HG03175 (cell line): ENCODE results near the gene DEDD2.
"Not testable (repeated sequence)": the region's sequence is repeated elsewhere in the genome, so short reads cannot be mapped to it uniquely, and the experiment has no call there.

Experiments used
- ATAC-seq: cut with Tn5 transposase; IDR thresholded peaks from one replicate; pipeline ENCODE4 v1.9.1; 2021; ENCODE audit warnings: mild to moderate bottlenecking, moderate library complexity; ENCODE audit not compliant: unreplicated experiment

DEDD2 gene

GRCh38 chr19:42217520-42218437 is at the start of gene DEDD2:
Gene DEDD2 (minus strand): TSS chr19:42217677. CDS start chr19:42217007, 670 bp downstream.
- peak; percentile 71 for ATAC-seq

GRCh38 chr19:42266928-42267603 is 49.6 kb upstream of the DEDD2 start:
- ATAC-seq: not testable (repeated sequence)

GRCh38 chr19:42266105-42266504 is 48.6 kb upstream of the DEDD2 start:
- ATAC-seq: not testable (repeated sequence)

GRCh38 chr19:42261763-42262162 is 44.3 kb upstream of the DEDD2 start:
- no peak for ATAC-seq

- ATAC-seq: not testable (repeated sequence)
Measured at GRCh38 chr19:42257842-42258241, 40.4 kb upstream of the DEDD2 start.

- no peak for ATAC-seq
Measured at GRCh38 chr19:42255766-42256745, 38.6 kb upstream of the DEDD2 start.

GRCh38 chr19:42254850-42255765 is 37.6 kb upstream of the DEDD2 start, which contains the start of gene ERF:
Gene ERF (minus strand): TSS chr19:42255128. CDS start chr19:42254999, 129 bp downstream.
- peak; percentile 54 for ATAC-seq

- peak; percentile 27 for ATAC-seq
Measured at GRCh38 chr19:42254089-42254849, 36.8 kb upstream of the DEDD2 start.

GRCh38 chr19:42253245-42254088 is 36.0 kb upstream of the DEDD2 start:
- ATAC-seq: peak; percentile 23

GRCh38 chr19:42252365-42253244 is 35.1 kb upstream of the DEDD2 start:
- no peak for ATAC-seq

- no peak for ATAC-seq
Measured at GRCh38 chr19:42251572-42252358, 34.3 kb upstream of the DEDD2 start.

GRCh38 chr19:42250666-42251531 is 33.4 kb upstream of the DEDD2 start:
- ATAC-seq: no peak

- ATAC-seq: no peak
Measured at GRCh38 chr19:42250183-42250665, 32.7 kb upstream of the DEDD2 start.

GRCh38 chr19:42249769-42250168 is 32.3 kb upstream of the DEDD2 start:
- no peak for ATAC-seq

GRCh38 chr19:42249149-42249750 is 31.8 kb upstream of the DEDD2 start:
- no peak for ATAC-seq
